Stimulated activated CD4-positive, alpha-beta T cell treated with anti-CD3 and anti-CD28 coated beads, Interleukin-1b, Interleukin-23, amount 100 ng/mL, for 1 hour (primary cell): Measurements from ENCODE around the gene GTF3C1.
"Not testable (repeated sequence)": the region's sequence is repeated elsewhere in the genome, so short reads cannot be mapped to it uniquely, and the experiment has no call there.

Experiments
- DNase-seq, 2 donors: peaks; one replicate each; pipeline ENCODE4 v3.0.0-alpha.2; 2020; ENCODE audit warnings: low read depth in 2 of 2

Gene GTF3C1

DNA sequence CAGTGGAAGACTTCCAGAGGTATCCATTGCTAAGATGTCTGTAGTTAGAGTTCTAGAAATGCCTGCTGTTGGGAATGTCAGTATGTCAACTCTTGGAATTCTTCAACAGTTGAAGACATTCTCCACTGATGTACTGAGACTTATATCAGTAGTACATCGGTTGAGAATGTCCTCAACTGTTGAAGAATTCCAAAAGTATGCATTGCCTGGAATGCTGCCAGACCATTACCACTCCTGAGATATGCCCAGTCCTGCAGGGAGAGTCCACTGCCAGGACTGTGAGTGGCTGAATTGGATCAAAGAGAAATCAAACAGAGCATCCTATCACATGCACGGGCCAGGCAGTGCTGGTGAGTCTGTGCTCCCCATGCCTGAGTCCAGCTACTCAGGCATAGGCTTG is 105.7 kb downstream of the GTF3C1 start:
- no peak for DNase-seq

DNA sequence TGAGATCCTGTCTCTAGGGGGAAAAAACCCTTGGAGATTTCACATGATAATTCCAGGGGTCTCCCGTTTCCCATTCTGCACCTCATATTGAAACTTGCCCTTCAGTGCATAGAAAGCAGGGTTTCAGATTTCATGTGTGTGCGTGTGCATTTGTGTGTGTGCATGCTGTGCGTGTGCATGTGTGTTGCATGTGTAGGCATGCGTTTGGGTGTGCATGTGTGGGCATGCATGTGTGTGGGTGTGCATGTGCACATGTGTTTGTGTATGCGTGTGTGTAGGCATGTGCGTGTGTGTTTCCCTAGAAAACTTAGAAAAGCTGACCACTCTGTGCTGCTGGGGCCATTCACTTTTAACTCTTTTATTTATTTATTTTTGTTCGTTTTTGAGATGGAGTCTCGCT is 107.7 kb downstream of the GTF3C1 start:
- no peak for DNase-seq

DNA sequence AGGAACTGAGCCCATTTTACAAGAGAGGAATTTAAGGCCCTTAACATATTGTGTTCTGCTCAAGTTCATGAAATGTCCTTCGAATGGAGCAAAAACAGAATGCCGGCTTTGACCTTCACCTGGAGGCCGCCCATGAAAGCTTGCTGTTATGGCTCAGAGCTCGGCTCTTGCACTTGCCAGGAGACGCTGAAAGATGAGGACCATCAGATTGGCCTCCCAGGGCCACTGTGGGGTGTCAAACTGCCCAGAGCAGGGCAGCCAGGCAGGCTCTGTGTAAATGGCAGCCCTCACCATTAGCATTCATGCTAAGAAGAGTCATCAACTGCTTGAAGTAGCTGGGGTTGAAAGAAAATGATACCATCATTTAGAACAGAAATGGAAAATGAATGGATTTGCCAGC is 108.4 kb downstream of the GTF3C1 start:
- DNase-seq: no peak

DNA sequence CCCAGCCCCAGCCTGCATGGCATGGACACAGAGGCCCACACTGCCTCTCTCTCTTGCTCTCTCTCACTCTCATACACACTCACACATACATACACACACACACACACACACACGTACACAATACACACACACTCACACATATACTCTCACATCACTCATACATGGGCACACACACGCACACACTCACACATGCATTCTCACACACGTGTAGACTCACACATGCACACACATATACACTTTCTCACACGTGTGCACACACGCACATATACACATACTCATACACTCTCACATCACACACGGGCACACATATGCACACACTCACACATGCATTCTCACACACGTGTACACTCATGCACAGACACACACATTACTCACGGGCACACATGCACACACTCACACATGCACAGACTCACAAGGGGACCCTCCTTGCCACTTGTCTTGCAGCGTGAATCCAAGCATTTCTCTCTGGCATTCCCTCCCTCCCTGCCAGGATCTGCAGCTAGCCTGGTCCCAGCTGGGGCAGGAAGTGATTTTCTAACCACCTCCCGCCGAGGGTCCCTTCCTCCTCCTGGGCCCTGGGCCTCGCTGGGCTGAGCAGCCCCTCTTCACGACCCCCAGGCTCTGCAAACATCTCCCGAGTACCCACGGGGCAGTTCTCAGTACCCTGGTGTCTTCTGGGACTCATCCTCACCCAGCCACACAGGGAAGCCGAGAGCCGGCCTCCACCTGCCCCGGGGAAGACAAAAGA is 110.3 kb downstream of the GTF3C1 start:
- no peak for DNase-seq

DNA sequence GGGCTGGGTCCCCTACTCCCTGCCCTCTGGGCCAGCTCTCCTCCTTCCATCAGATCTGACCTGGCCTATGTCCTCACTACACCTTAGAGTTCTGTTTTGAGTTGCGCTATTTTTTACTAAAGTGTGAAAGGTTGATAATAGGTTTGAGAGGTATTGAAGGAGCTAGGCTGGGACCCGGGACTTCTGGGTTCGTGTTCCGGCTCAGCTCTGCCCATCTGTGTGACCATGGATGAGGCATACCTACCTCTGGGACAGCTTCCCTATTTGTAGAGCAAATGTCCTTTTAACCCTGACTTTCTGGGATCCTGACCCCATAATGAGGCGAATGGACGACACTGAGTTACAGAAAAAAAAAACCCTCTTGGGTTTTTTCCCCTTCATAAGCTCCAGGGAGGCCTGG is 111.8 kb downstream of the GTF3C1 start:
- no peak for DNase-seq

DNA sequence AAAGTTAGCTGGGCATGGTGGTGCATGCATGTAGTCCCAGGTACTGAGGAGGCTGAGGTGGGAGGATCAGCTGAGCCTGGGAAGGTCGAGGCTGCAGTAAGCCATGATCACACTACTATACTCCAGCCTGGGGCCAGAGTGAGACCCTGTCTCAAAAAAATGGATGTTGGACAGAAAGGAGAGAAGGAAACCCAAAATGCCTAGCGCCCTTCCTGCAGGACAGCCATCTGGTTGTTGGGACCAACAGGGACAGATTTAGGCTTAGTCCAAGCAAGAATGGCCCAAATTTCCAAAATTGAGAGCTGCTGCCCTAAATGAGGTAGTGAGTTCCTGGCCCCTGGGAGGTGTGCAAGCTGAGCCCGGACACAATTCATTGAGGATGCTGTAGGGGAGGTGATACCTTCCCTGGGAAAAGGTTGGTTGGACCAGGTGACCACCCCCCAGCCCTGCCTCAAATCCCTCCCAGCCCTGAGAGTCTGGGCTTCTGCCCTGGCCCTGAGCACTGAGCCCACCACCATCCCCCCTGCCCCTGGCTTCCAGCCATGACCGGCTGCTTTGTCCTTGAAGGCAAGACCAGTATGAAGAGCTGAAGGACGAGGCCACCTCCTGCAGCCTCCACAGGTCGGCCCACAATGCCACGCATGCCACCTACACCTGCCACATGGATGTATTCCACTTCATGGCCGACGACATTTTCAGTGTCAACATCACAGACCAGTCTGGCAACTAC is 112.6 kb downstream of the GTF3C1 start:
- no peak for DNase-seq

DNA sequence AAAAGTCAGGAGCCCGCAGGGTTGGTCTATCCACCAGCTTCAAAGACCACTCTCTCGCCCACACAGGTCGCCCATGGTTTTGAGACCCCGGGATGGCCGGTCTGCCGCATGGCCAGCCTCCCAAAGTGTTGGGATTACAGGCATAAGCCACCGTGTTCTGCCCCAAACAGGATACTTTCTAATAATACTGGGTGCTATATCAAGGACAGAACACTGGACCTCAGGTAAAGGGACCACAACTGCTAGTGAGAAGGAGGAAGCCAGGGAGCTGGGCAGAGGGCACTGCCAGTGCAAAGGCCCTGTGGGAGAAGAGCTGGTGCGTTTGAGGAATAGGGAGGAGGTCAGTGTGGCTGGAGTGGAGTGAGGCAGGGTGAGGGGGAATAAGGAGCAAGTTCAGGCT is 113.6 kb downstream of the GTF3C1 start:
- DNase-seq: no peak

DNA sequence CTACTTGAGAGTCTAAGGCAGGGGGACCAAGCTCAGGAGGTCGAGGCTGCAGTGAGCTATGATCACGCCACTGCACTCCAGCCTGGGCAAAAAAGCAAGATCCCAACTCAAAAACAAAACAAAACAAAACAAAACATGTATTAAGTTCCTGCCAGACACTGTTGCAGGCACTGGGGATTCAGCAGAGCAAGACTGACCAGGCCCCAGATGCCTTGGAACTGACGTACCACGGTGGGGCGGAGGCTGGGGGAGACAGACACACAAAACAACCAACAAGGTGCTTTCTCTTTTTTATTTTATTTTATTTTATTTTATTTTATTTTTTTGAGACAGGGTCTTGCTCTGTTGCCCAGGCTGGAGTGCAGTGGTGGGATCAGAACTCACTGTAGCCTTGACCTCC is 114.6 kb downstream of the GTF3C1 start:
- DNase-seq: not testable (repeated sequence)

DNA sequence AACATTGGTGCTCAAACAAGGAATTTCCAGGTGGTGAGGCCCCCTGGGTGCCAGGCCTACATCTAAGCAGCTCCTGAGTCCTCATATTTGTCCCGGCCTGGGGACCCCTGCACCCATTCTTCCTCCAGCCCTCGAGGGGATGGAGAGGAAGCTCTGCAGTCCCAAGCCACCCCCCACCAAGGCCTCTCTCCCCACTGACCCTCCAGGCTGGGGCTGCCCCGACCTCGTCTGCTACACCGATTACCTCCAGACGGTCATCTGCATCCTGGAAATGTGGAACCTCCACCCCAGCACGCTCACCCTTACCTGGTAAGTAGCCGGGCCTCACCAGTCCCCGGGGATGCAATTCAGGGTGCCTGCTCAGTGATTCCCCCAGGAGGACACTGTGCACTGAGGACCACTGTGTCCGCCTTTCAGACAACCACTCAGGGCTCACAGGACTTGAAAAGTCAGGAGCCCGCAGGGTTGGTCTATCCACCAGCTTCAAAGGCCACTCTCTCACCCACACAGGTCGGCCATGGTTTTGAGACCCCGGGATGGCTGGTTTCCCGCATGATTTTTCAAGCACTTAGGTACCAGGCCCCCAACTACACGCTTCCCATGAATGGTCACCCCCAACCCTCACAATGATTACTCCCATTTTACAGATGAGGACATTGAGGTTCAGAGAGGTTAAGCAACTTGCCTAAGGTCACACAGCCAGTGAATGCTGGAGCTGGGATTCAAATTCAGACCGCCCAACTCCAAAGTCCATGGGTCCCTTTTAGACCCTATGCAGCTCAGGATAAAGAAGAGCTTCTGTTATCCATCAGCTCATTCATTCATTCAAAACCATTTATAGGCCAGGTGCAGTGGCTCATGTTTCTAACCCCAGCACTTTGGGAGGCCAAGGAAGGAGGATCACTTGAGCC is 115.3 kb downstream of the GTF3C1 start:
- no peak for DNase-seq

DNA sequence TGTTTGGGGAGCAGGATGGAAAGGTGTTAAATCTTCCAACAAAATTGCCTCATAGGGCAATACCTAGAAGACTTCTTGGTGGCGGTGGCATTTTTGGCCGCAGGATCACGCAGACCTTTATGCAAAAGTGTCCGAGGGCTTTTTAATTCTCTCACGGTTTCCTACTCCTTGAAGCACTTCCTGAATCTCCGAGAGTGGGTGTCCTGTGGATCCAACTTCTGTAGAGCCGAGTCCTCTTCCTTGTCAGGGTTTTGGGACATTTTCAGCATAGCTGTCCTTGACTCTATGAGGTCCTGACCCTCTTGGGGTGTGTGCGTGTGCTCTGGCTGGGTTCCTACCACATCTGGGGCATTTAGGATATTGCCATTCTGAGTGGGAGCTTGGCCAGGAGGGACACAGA is 116.1 kb downstream of the GTF3C1 start:
- no peak for DNase-seq

DNA sequence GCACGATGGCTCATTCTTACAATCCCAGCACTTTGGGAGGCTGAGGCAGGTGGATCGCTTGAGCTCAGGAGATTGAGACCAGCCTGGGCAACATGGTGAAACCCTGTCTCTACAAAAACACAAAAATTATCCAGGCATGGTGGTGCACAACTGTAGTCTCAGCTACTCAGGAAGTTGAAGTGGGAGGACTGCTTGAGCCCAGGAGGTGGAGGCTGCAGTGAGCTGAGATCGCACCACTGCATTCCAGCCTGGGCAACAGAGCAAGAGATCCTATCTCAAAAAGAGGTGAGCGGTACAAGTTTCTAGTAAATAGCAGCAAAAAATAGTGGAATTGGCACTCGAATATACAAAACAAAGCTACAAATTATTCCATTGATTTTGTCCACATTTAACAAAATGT is 116.5 kb downstream of the GTF3C1 start:
- not testable (repeated sequence) for DNase-seq

DNA sequence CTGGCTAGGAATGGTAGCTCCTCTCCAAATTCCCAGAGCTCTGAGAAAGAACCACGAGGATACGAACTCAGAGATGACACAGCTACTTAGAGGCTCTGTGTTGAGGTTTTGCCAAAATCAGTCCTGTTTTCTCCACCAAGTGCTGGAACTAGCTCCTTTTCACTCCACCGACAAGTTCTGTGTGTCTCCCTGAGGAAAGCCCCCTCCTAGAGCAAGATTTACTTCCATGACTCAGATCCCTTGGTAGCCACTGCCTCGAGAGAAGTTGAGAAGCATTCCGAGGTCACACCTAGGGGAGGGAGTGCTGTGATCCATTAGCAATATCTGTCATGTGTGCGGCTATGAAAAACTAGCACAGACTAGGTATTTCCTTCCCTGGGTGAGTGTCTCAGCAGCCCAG is 117.2 kb downstream of the GTF3C1 start:
- DNase-seq: no peak

DNA sequence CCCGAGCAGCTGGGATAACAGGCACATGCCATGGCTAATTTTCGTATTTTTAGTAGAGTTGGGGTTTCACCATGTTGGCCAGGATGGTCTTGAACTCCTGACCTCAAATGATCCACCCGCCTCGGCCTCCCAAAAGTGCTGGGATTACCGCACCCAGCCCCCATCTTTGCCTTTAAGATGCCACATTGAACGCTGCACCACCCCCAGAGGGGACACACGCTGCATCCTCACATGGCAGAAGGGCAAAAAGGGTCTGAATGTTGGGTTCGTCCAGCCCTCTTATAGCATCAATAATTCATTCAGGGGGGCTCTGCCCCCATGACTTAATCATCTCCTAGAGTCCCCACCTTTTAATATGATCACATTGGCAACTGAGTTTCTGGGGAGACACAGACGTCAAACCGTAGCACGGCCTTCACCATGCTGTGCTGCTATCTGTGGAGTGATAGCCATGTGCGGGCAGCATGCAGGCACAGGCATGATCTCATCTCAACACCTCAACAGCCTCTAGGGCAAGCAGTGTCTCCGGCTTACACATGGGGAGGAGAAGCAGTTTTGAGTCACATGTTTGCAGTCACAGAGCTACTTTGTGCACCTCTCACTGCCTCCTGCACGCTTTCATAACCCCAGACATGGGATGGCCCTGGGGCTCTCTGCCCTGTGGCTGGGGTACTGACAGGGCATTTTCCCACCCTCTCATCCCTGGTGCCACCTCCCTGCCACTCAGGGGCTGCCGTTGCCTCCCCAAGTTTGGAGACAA is 117.8 kb downstream of the GTF3C1 start:
- DNase-seq: no peak

DNA sequence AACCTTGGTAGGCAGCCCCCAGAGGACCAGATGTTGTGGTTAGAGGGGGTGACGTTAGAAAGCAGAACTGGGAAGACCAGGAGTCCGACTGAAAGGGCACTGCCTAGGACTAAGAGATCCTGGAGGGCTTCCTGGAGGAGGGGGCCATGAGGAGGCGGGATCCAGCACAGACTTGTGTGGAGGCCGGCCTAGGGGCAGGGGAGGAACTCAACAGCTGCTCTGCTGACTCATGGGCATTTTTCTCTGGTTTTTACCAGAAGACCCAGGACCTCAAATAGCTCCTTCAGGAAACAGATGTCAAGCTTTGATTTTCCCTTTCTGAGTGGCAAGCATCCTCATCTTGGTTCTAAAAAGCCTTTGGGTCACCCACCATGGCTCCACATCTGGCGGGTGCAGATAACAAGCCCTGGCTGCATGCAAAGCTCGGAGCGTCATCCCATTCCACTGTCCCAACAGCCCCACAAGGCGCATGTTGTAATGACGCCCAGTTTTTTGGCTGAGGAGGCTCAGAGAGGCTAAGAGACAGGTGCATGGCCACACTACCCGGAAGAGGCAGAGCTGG is 118.7 kb downstream of the GTF3C1 start:
- no peak for DNase-seq

DNA sequence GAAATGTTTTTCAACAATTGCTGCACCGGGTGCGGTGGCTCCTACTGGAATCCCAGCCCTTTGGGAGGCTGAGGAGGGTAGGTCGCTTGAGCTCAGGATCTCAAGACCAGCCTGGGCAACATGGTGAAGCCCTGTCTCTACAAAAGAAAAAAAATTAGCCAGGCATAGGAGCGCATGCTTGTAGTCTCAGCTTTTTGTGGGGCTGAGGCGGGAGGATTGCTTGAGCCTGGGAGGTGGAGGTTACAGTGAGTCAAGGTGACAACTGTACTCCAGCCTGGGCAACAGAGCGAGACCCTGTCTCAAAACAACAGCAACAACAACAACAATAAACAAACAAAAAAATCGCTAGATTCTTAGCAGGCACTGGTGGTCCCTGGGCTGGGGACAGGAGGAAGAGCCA is 119.2 kb downstream of the GTF3C1 start:
- DNase-seq: no peak

DNA sequence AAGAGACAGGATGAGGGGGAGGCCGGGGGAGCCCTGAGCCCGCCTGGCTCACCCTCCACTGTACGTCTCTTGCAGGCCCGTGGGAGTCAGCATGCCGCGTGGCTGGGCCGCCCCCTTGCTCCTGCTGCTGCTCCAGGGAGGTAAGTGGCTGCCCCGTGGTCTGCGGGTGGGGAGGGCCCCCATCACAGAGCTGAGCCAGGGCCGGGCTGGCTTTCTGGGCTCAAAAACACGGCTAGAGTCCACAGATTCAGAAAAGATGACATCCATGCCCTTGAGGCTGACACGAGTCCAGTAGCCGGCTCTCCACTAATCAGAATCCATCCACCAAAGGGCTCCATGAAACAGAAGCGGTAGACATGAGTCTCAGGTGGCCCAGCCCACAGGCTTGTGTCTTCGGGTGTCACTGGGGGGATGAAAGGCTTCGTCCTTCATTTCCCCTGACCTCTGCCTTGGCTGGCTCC is 119.7 kb downstream of the GTF3C1 start:
- no peak for DNase-seq

DNA sequence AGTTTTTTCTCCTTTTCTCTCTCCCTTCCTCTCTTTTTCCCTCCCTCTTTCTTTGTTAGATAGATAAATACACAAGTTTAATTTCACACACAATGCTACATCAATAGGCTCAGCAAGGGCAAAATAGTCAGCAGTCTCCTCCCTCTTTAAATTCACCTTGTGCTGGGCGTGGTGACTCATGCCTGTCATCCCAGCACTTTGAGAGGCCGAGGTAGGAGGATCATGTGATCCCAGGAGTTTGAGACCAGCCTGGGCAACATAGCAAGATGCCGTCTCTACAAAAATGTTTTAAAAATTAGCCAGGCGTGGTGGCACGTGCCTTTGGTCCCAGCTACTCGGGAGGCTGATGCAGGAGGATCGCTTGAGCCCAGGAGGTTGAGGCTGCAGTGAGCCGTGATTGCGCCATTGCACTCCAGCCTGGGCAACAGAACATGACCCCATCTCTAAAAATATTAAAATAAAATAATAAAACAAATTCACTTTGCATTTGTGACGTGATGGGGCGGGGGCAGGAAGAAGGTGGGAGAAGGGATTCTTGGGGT is 120.3 kb downstream of the GTF3C1 start:
- DNase-seq: no peak

DNA sequence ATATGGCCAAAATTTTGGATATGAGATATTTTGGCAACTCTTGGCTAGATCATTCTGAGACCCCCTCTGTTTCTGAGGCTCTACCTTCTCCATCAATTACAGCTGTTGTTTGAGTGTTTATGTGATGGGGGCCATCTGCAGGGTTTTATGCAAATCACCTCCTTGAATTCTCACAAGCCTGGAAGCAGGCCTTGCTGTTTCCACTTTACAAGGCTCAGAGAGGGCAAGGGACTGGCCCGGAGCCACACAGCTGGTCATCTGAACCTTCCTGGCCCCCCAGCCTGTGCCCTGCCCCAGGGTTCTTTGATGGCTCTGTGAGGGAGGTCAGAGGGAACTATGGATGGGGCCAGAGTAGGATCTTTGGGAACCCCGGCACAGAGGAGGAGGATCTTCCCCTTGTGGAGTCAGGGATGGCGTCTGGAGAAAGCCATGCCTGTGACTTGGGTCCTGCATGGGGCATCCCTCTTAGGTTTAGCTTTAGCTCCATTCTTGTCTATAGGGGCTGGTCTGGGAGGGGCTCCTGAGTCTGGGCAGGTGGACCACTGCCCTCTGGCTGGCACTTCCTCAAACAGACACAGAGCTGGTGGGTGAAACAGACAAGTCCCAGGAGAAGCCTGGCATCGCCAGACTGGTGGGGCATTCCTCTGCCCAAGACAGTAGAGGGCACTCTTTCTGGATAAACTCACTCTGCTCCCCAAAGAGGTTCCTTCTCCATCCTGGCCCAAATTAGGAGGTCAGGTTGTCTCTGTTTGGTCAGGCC is 121.5 kb downstream of the GTF3C1 start:
- no peak for DNase-seq

DNA sequence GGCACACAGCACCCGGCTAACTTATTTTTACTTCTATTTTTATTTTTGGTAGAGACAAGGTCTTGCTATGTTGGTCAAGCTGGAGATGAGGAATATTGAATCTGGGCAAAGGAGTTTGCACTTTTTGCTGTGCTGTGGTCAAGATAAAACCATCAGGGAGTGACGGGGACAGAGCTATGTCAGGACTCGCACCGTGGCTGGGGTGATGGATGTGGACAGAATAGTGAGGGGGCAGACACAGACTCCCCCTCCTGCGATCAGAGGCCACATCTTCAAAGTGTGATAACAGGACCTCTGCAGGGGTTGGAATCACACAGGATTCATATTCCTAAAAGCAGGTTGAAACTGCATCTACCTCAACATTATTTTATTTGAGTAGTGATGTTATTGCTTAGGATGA is 122.2 kb downstream of the GTF3C1 start:
- DNase-seq: no peak
